Naive thymus-derived CD8-positive, alpha-beta T cell (primary cell): ENCODE measurements around the gene HOXB7. TPM values are rescaled to one million over a fixed set of nuclear protein-coding genes. Genes with fewer than 3 reads are reported as not detected.

Experiments used
- ATAC-seq, 2 donors: fragments of 150-1000 bp; cut with Tn5 transposase in 1 of 2; sonication (Bioruptor Pico), chemical (Tn5 transposase) in 1 of 2; 1 replicate in 1 of 2; 2 replicates in 1 of 2; pipeline ENCODE4 v1.10.0; 2021; ENCODE audit warnings: mild to moderate bottlenecking in 2 of 2, moderate library complexity in 2 of 2
- POLR2A ChIA-PET: fragments of 350-600 bp; sonication (Branson Sonifier 250); formaldehyde crosslinking; loops from one replicate; lab custom pipeline; 2021; ENCODE audit warnings: antibody characterized with exemption; lab: Charles Lee
- DNase-seq, 10 donors: peaks; one replicate each; pipeline versions ENCODE4 v3.0.0 to v3.0.0-alpha.2; 2020 to 2022
- H3K27ac Mint-ChIP-seq, 10 donors: one replicate each; pipeline ENCODE4 v1.8.0; 2020 to 2022; ENCODE audit warnings: mild to moderate bottlenecking in 10 of 10, mixed read lengths in 10 of 10, moderate library complexity in 4 of 10, inconsistent platforms in 1 of 10
- H3K27me3 Mint-ChIP-seq, 5 donors: one replicate each; pipeline ENCODE4 v1.8.0; 2021 to 2022; ENCODE audit warnings: mixed read lengths in 5 of 5
- H3K36me3 Mint-ChIP-seq, 3 donors: one replicate each; pipeline ENCODE4 v1.8.0; 2020 to 2022; ENCODE audit warnings: mixed read lengths in 3 of 3, mild to moderate bottlenecking in 2 of 3, inconsistent platforms in 1 of 3
- H3K4me1 Mint-ChIP-seq, 4 donors: one replicate each; pipeline ENCODE4 v1.8.0; 2021 to 2022; ENCODE audit warnings: mixed read lengths in 4 of 4
- H3K4me3 Mint-ChIP-seq, 10 donors: one replicate each; pipeline ENCODE4 v1.8.0; 2020 to 2022; ENCODE audit warnings: mild to moderate bottlenecking in 10 of 10, mixed read lengths in 10 of 10, moderate library complexity in 6 of 10, inconsistent platforms in 1 of 10
- H3K9me3 Mint-ChIP-seq, 9 donors: one replicate each; pipeline ENCODE4 v1.8.0; 2020 to 2022; ENCODE audit warnings: mixed read lengths in 9 of 9, mild to moderate bottlenecking in 3 of 9, inconsistent platforms in 1 of 9, moderate library complexity in 1 of 9
- microRNA-seq: library from miRNA; unstranded; fragments of <30 nt; microRNA quantifications from one replicate; pipeline ENCODE4 v1.2.0, GENCODE V29; 2022; ENCODE audit warnings: borderline microRNAs expressed
- polyA plus RNA-seq, 3 donors: library from polyadenylated mRNA; unstranded; fragments of 300-500 nt; fragmentation: Illumina TruSeq; gene quantifications; one replicate each; pipeline ENCODE4 v1.2.3, GENCODE V29; 2021
- total RNA-seq, 8 experiments: library from RNA in 2 of 8; stranded (reverse) in 2 of 8; gene quantifications; one replicate each; pipeline ENCODE4 v1.2.3 and lab custom pipeline; 2021 to 2026

The HOXB7 gene
- total and polyA plus RNA-seq, 5 experiments from 2014 or later: 0.22 to 0.40 TPM; not detected in 3

- H3K9me3 Mint-ChIP-seq: no peaks in the 10 kb centered on the region
- ATAC-seq: peak; percentile 65 to 72
- peak in 1 of 10 donors; percentile 42 for DNase-seq
These were observed 48.7 kb downstream of the HOXB7 start for GRCh38 chr17:48561884-48562810.

GRCh38 chr17:48559840-48560817 is 50.7 kb downstream of the HOXB7 start:
- Mint-ChIP-seq H3K27me3 (peaks cover 22 to 55% (median 32%) of the 10 kb centered on the region in 5 donors), H3K36me3 (no peaks in the 10 kb centered on the region), H3K27ac (no peak overlapping the region), H3K4me3 (no peak overlapping the region), H3K4me1 (peaks cover 4 to 32% (median 15%) of the 10 kb centered on the region in 4 donors), H3K9me3 (no peaks in the 10 kb centered on the region)
- ATAC-seq (no peak), DNase-seq (peak in 1 of 10 donors; percentile 59)
- POLR2A ChIA-PET: interaction anchor here (0.6 to 1.2 kb wide), 3 partner anchors 12 to 1127 kb away, joined by 3 to 5 read pairs (median 3); no protein-coding TSS in a partner anchor

More at GRCh38 chr17:48561884-48562810, 48.7 kb downstream of the HOXB7 start:
- Mint-ChIP-seq H3K36me3 (no peaks in the 10 kb centered on the region), H3K4me3 (no peak overlapping the region), H3K27ac (peak overlapping the region in 3 of 10 donors; percentile 2 to 49 (median 31)), H3K27me3 (peaks cover 15 to 42% (median 23%) of the 10 kb centered on the region in 5 donors), H3K4me1 (peaks cover 0 to 24% (median 6%) of the 10 kb centered on the region in 4 donors)
- POLR2A ChIA-PET: interaction anchor here (0.6 to 1.5 kb wide), 3 partner anchors 14 to 163 kb away, joined by 3 to 5 read pairs (median 3); no protein-coding TSS in a partner anchor

GRCh38 chr17:48559122-48559839 is 51.5 kb downstream of the HOXB7 start:
- no peaks in the 10 kb centered on the region for H3K36me3 Mint-ChIP-seq
- POLR2A ChIA-PET: interaction anchor here (0.5 to 1.2 kb wide), 3 partner anchors 11 to 40 kb away, joined by 3 read pairs; no protein-coding TSS in a partner anchor
- ATAC-seq (no peak), DNase-seq (no peak)
- no peak overlapping the region for H3K4me3 Mint-ChIP-seq
- peaks cover 19 to 64% (median 37%) of the 10 kb centered on the region in 5 donors for H3K27me3 Mint-ChIP-seq
- no peak overlapping the region for H3K27ac Mint-ChIP-seq
- no peaks in the 10 kb centered on the region for H3K9me3 Mint-ChIP-seq
- H3K4me1 Mint-ChIP-seq: peaks cover 6 to 30% (median 17%) of the 10 kb centered on the region in 4 donors

- H3K9me3 Mint-ChIP-seq: no peaks in the 10 kb centered on the region
- no peak overlapping the region for H3K27ac Mint-ChIP-seq
- no peaks in the 10 kb centered on the region for H3K36me3 Mint-ChIP-seq
- no peak for DNase-seq
- POLR2A ChIA-PET: no interaction called here
- ATAC-seq: no peak
- peaks cover 18 to 69% (median 36%) of the 10 kb centered on the region in 5 donors for H3K27me3 Mint-ChIP-seq
- H3K4me3 Mint-ChIP-seq: no peak overlapping the region
- peaks cover 6 to 29% (median 17%) of the 10 kb centered on the region in 4 donors for H3K4me1 Mint-ChIP-seq
These were observed 52.0 kb downstream of the HOXB7 start for GRCh38 chr17:48558831-48559121.

DNA sequence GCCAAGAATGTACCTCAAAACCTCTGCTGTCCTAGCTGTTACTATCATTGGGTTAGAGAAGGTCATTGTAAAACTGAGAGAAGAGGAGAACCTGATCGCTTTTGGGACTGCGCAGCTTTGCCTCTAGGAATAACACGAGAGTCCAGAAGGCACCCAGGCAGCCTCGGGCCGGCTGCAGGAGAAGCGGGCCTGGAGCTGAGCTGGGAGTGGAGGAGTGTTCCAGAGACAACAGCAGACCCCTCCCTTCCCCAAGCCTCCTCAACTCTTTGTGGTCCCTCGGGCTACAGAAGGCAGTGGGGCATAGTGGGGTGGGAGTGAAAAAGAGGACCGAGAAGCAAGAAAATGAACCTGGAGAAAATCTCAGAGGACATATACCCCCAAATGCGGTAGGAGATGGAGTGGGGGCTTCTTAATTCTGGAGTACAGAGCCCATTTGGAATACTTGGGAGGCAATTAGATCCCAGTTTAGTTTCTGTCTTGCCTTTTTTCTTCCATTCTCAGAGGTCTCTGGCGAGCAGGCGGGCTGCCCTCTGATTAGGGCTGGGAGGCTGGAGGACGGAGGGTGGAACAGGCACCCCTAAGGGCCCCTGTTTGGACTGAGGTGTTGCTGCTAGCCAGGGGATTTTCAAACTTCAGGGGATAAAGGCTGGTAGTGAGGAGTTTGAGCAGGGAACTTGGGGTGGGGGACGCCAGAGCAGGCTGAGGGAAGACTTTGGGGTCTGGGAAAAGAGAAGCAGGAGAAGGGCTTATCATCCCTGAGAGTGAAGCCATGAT is 52.6 kb downstream of the HOXB7 start:
- H3K36me3 Mint-ChIP-seq: no peaks in the 10 kb centered on the region
- H3K4me3 Mint-ChIP-seq: no peak overlapping the region
- H3K9me3 Mint-ChIP-seq: no peaks in the 10 kb centered on the region
- peaks cover 13 to 70% (median 32%) of the 10 kb centered on the region in 5 donors for H3K27me3 Mint-ChIP-seq
- H3K27ac Mint-ChIP-seq: no peak overlapping the region
- DNase-seq (no peak), ATAC-seq (no peak)
- H3K4me1 Mint-ChIP-seq: peaks cover 6 to 25% (median 17%) of the 10 kb centered on the region in 4 donors
- POLR2A ChIA-PET: interaction anchor here (1.1 to 2.0 kb wide), 3 partner anchors 11 to 17 kb away, joined by 5 read pairs; no protein-coding TSS in a partner anchor

Small RNAs within 50 kb of the gene (microRNA-seq; reads per million reads assigned to microRNA genes)
- not detected for gene MIR196A1

Other genes starting within 250 kb of the HOXB7 start
- gene SKAP1, start 180.8 kb downstream of the HOXB7 start, total RNA-seq: 10 to 100 TPM; 73.0 to 74.6 TPM
- 100 to 1,000 TPM; 223 to 237 (median 230) TPM for gene SKAP1, start 180.8 kb downstream of the HOXB7 start, polyA plus RNA-seq
- gene HOXB1, start 80.0 kb downstream of the HOXB7 start, total RNA-seq: not detected
- gene HOXB1, start 80.0 kb downstream of the HOXB7 start, polyA plus RNA-seq: not detected
- gene HOXB2, start 65.9 kb downstream of the HOXB7 start, total RNA-seq: 10 to 100 TPM; 31.9 to 32.4 TPM
- gene HOXB2, start 65.9 kb downstream of the HOXB7 start, polyA plus RNA-seq: 10 to 100 TPM in 1 of 3 donors, 1 to 10 TPM in 2; 7.6 to 16.4 (median 8.2) TPM
- 1 to 10 TPM; 1.8 to 2.3 TPM for gene HOXB4, start 32.7 kb downstream of the HOXB7 start, total RNA-seq
- under 1 TPM in 2 of 3 donors, not detected in 1; 0.06 TPM for gene HOXB4, start 32.7 kb downstream of the HOXB7 start, polyA plus RNA-seq
- 1 to 10 TPM; 7.2 to 8.1 TPM for gene HOXB3, start 20.8 kb downstream of the HOXB7 start, total RNA-seq
- gene HOXB3, start 20.8 kb downstream of the HOXB7 start, polyA plus RNA-seq: under 1 TPM in 1 of 3 donors, not detected in 2; 0.19 TPM
- not detected for gene HOXB5, start 17.2 kb downstream of the HOXB7 start, total RNA-seq
- gene HOXB5, start 17.2 kb downstream of the HOXB7 start, polyA plus RNA-seq: not detected
- not detected for gene HOXB6, start 6.0 kb downstream of the HOXB7 start, total RNA-seq
- not detected for gene HOXB6, start 6.0 kb downstream of the HOXB7 start, polyA plus RNA-seq
- not detected for gene HOXB8, start 4.3 kb upstream of the HOXB7 start, total RNA-seq
- gene HOXB8, start 4.3 kb upstream of the HOXB7 start, polyA plus RNA-seq: not detected
- not detected for gene HOXB9, start 15.3 kb upstream of the HOXB7 start, total RNA-seq
- gene HOXB9, start 15.3 kb upstream of the HOXB7 start, polyA plus RNA-seq: under 1 TPM in 1 of 3 donors, not detected in 2; 0.13 TPM
- not detected for gene PRAC1, start 111.5 kb upstream of the HOXB7 start, total RNA-seq
- not detected for gene PRAC1, start 111.5 kb upstream of the HOXB7 start, polyA plus RNA-seq
- gene PRAC2, start 112.2 kb upstream of the HOXB7 start, total RNA-seq: not detected
- gene PRAC2, start 112.2 kb upstream of the HOXB7 start, polyA plus RNA-seq: not detected
- not detected for gene HOXB13, start 117.7 kb upstream of the HOXB7 start, total RNA-seq
- not detected for gene HOXB13, start 117.7 kb upstream of the HOXB7 start, polyA plus RNA-seq
- gene TTLL6, start 206.2 kb upstream of the HOXB7 start, total RNA-seq: not detected
- not detected for gene TTLL6, start 206.2 kb upstream of the HOXB7 start, polyA plus RNA-seq
- gene CALCOCO2, start 220.0 kb upstream of the HOXB7 start, total RNA-seq: 100 to 1,000 TPM; 133 to 135 TPM
- gene CALCOCO2, start 220.0 kb upstream of the HOXB7 start, polyA plus RNA-seq: 100 to 1,000 TPM; 123 to 157 (median 127) TPM